ENCODE measurements around the gene ELAVL1.

- TF ChIP-seq CTCF (IDR thresholded peaks at IDR 0.05) = no peak
- no peak for TF ChIP-seq EZH2phosphoT487 (IDR thresholded peaks at IDR 0.05)
Measured at GRCh38 chr19:8046569-8047165, 41.2 kb upstream of the ELAVL1 start.

Measured in neural progenitor cell (in vitro differentiated cells).